SK-N-SH treated with all-trans-retinoic acid at 6 μM for 48 hours (cell line): ENCODE measurements around the gene SNED1.

Experiments
- ATAC-seq: fragments of 200-7000 bp; cut with Tn5 transposase; 3 replicates; pipeline ENCODE4 v1.9.1; 2020; ENCODE audit warnings: mild to moderate bottlenecking, moderate library complexity
- ARNTL ChIP-seq: fragments of 450-650 bp; formaldehyde crosslinking; IDR thresholded peaks from 2 replicates; pipeline ENCODE4 v1.5.0; 2020; ENCODE audit warnings: low read depth, mild to moderate bottlenecking, moderate library complexity, borderline replicate concordance
- BACH2 ChIP-seq: fragments of 250-450 bp; sonication (Bioruptor Pico); IDR thresholded peaks from 2 replicates; pipeline ENCODE4 v1.9.0; 2021; ENCODE audit warnings: mild to moderate bottlenecking, borderline replicate concordance
- CSDC2 ChIP-seq: fragments of 250-450 bp; sonication (Bioruptor Pico); IDR thresholded peaks from 2 replicates; pipeline ENCODE4 v1.5.0; 2020; ENCODE audit warnings: mild to moderate bottlenecking, moderate library complexity
- CSRNP3 ChIP-seq: fragments of 250-450 bp; sonication (Bioruptor Pico); IDR thresholded peaks from 2 replicates; pipeline ENCODE4 v1.5.1; 2021; ENCODE audit warnings: mild to moderate bottlenecking, moderate library complexity
- ESRRG ChIP-seq: fragments of 250-450 bp; sonication (Bioruptor Pico); IDR thresholded peaks from 2 replicates; pipeline ENCODE4 v1.6.1; 2021; ENCODE audit warnings: mild to moderate bottlenecking
- GLIS3 ChIP-seq: fragments of 250-450 bp; sonication (Bioruptor Pico); IDR thresholded peaks from 2 replicates; pipeline ENCODE4 v1.5.0; 2020; ENCODE audit warnings: mild to moderate bottlenecking, moderate library complexity
- ISL1 ChIP-seq: fragments of 250-450 bp; sonication (Bioruptor Pico); IDR thresholded peaks from 2 replicates; pipeline ENCODE4 v2.1.2; 2022; ENCODE audit warnings: mild to moderate bottlenecking, moderate library complexity
- OSR1 ChIP-seq: fragments of 250-450 bp; sonication (Bioruptor Pico); IDR thresholded peaks from 2 replicates; pipeline ENCODE4 v1.8.0; 2022; ENCODE audit warnings: moderate library complexity, mild to moderate bottlenecking, inconsistent platforms
- PATZ1 ChIP-seq: fragments of 250-450 bp; sonication (Bioruptor Pico); IDR thresholded peaks from 2 replicates; pipeline ENCODE4 v1.8.0; 2020; ENCODE audit warnings: mild to moderate bottlenecking, moderate library complexity, borderline replicate concordance
- POU6F1 ChIP-seq: fragments of 250-450 bp; sonication (Bioruptor Pico); IDR thresholded peaks from 2 replicates; pipeline ENCODE4 v1.8.0; 2021; ENCODE audit warnings: low read depth, mild to moderate bottlenecking, moderate library complexity, borderline replicate concordance
- PPARA ChIP-seq: fragments of 250-450 bp; sonication (Bioruptor Pico); IDR thresholded peaks from 2 replicates; pipeline ENCODE4 v1.5.0; 2020; ENCODE audit warnings: mild to moderate bottlenecking, borderline replicate concordance
- RARB ChIP-seq: fragments of 250-450 bp; sonication (Bioruptor Pico); IDR thresholded peaks from 2 replicates; pipeline ENCODE4 v1.8.0; 2021; ENCODE audit warnings: mild to moderate bottlenecking, moderate library complexity
- SNAI2 ChIP-seq: fragments of 250-450 bp; sonication (Bioruptor Pico); IDR thresholded peaks from 2 replicates; pipeline ENCODE4 v1.5.0; 2020; ENCODE audit warnings: mild to moderate bottlenecking, moderate library complexity
- ZC3H10 ChIP-seq: fragments of 250-450 bp; sonication (Bioruptor Pico); IDR thresholded peaks from 2 replicates; pipeline ENCODE4 v1.5.1; 2021; ENCODE audit warnings: mild to moderate bottlenecking, moderate library complexity
- ZFP3 ChIP-seq: fragments of 250-450 bp; sonication (Bioruptor Pico); IDR thresholded peaks from 2 replicates; pipeline ENCODE4 v1.5.0; 2020; ENCODE audit warnings: mild to moderate bottlenecking, moderate library complexity
- ZFP30 ChIP-seq: fragments of 450-650 bp; formaldehyde crosslinking; IDR thresholded peaks from 2 replicates; pipeline ENCODE4 v1.5.0; 2022; ENCODE audit warnings: mild to moderate bottlenecking, moderate library complexity
- ZNF565 ChIP-seq: fragments of 450-650 bp; formaldehyde crosslinking; conservative IDR thresholded peaks from 2 replicates; pipeline ENCODE4 v1.5.0; 2020; ENCODE audit warnings: low read depth, mild to moderate bottlenecking, moderate library complexity
- ZNF70 ChIP-seq: fragments of 450-650 bp; formaldehyde crosslinking; IDR thresholded peaks from 2 replicates; pipeline ENCODE4 v1.5.0; 2020; ENCODE audit warnings: mild to moderate bottlenecking, moderate library complexity
- TF ChIP-seq, protein P1 (sequence below): fragments of 250-450 bp; sonication (Bioruptor Pico); IDR thresholded peaks from 2 replicates; pipeline ENCODE4 v1.5.1; 2020; ENCODE audit warnings: low read depth, mild to moderate bottlenecking, moderate library complexity
- TF ChIP-seq, protein P2 (sequence below): fragments of 250-450 bp; sonication (Bioruptor Pico); IDR thresholded peaks from 2 replicates; pipeline ENCODE4 v1.5.0; 2020; ENCODE audit warnings: mild to moderate bottlenecking, moderate library complexity

Gene SNED1

DNA sequence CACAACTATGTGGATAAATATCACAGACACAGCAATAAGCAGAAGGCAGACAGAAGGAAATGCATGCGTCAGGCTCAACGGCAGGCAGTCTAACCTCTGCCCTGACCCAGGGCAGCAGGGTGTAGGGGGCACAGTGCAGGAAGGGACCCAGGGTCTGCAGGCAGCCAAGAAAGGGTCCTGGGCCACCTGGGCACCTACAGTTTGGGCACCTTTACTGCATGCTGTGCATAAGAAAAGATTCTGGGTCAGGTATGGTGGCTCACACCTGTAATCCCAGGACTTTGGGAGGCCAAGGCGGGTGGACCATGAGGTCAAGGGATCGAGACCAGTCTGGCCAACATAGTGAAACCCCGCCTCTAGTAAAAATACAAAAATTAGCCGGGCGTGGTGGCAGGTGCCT, 133.1 kb downstream of the SNED1 start:
- no peak for TF ChIP-seq ZFP3 (CRISPR knock-in tag)
- no peak for TF ChIP-seq ZNF70
- TF ChIP-seq ARNTL (CRISPR knock-in tag), result no peak
- no peak for TF ChIP-seq ZNF565 (CRISPR knock-in tag)
- TF ChIP-seq ISL1 (CRISPR knock-in tag), result no peak
- no peak for TF ChIP-seq RARB (CRISPR knock-in tag)
- TF ChIP-seq, protein P1, sequence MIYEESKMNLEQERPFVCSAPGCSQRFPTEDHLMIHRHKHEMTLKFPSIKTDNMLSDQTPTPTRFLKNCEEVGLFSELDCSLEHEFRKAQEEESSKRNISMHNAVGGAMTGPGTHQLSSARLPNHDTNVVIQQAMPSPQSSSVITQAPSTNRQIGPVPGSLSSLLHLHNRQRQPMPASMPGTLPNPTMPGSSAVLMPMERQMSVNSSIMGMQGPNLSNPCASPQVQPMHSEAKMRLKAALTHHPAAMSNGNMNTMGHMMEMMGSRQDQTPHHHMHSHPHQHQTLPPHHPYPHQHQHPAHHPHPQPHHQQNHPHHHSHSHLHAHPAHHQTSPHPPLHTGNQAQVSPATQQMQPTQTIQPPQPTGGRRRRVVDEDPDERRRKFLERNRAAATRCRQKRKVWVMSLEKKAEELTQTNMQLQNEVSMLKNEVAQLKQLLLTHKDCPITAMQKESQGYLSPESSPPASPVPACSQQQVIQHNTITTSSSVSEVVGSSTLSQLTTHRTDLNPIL, result no peak
- no peak for TF ChIP-seq PPARA (CRISPR knock-in tag)
- no peak for TF ChIP-seq BACH2
- no peak for TF ChIP-seq ZFP30 (CRISPR knock-in tag)
- TF ChIP-seq ZC3H10 (CRISPR knock-in tag), result no peak
- TF ChIP-seq PATZ1 (CRISPR knock-in tag), result no peak
- TF ChIP-seq CSDC2 (CRISPR knock-in tag), result no peak
- no peak for TF ChIP-seq CSRNP3 (CRISPR knock-in tag)
- no peak for TF ChIP-seq SNAI2
- TF ChIP-seq GLIS3, result no peak
- TF ChIP-seq, protein P2, sequence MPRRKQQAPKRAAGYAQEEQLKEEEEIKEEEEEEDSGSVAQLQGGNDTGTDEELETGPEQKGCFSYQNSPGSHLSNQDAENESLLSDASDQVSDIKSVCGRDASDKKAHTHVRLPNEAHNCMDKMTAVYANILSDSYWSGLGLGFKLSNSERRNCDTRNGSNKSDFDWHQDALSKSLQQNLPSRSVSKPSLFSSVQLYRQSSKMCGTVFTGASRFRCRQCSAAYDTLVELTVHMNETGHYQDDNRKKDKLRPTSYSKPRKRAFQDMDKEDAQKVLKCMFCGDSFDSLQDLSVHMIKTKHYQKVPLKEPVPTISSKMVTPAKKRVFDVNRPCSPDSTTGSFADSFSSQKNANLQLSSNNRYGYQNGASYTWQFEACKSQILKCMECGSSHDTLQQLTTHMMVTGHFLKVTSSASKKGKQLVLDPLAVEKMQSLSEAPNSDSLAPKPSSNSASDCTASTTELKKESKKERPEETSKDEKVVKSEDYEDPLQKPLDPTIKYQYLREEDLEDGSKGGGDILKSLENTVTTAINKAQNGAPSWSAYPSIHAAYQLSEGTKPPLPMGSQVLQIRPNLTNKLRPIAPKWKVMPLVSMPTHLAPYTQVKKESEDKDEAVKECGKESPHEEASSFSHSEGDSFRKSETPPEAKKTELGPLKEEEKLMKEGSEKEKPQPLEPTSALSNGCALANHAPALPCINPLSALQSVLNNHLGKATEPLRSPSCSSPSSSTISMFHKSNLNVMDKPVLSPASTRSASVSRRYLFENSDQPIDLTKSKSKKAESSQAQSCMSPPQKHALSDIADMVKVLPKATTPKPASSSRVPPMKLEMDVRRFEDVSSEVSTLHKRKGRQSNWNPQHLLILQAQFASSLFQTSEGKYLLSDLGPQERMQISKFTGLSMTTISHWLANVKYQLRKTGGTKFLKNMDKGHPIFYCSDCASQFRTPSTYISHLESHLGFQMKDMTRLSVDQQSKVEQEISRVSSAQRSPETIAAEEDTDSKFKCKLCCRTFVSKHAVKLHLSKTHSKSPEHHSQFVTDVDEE, result no peak
- ATAC-seq, result no peak

- TF ChIP-seq POU6F1 (CRISPR knock-in tag) (no peak), ZFP30 (CRISPR knock-in tag) (no peak), ESRRG (CRISPR knock-in tag) (no peak), ZNF70 (no peak), OSR1 (no peak), CSRNP3 (CRISPR knock-in tag) (no peak), SNAI2 (no peak)
Observed at GRCh38 chr2:241132538-241133435, 134.4 kb downstream of the SNED1 start.

More at GRCh38 chr2:241132538-241133435, 134.4 kb downstream of the SNED1 start:
- ATAC-seq, result no peak
